K562 (cell line): ENCODE results near the gene IGSF8.

Experiments
- CHD2 ChIP-seq: IDR thresholded peaks from 2 replicates; pipeline ENCODE4 v1.6.1; 2011; ENCODE audit warnings: low read depth, low read length
- EGR1 ChIP-seq: fragments of 450-650 bp; conservative IDR thresholded peaks from 2 replicates; pipeline ENCODE4 v1.6.1; 2017; ENCODE audit warnings: mild to moderate bottlenecking
- EHMT2 ChIP-seq: fragments of 450-650 bp; IDR thresholded peaks from 2 replicates; pipeline ENCODE4 v1.6.1; 2018; ENCODE audit warnings: antibody characterized with exemption
- NRF1 ChIP-seq, 2 experiments: fragments of 450-650 bp; IDR thresholded peaks in 1 of 2; conservative IDR thresholded peaks in 1 of 2; 2 replicates each; pipeline ENCODE4 v1.6.1; 2014; ENCODE audit warnings: mild to moderate bottlenecking in 2 of 2
- PTBP1 ChIP-seq: fragments of 200-400 bp; formaldehyde crosslinking; IDR thresholded peaks from 2 replicates; pipeline ENCODE4 v1.6.1; 2017; ENCODE audit warnings: low read depth, low read length
- TEAD2 ChIP-seq: fragments of 450-650 bp; IDR thresholded peaks from 2 replicates; pipeline ENCODE4 v1.6.1; 2016; ENCODE audit warnings: missing genetic modification characterization, control low read depth, missing compliant biosample characterization
- TF ChIP-seq, protein P1 (sequence below), 3 experiments: IDR thresholded peaks in 2 of 3; conservative IDR thresholded peaks in 1 of 3; 2 replicates each; pipeline ENCODE4 v1.5.1; 2011 to 2012; ENCODE audit warnings: low read length in 3 of 3, mild to moderate bottlenecking in 3 of 3, control low read depth in 2 of 3, improper control_type of control experiment in 1 of 3, inconsistent platforms in 1 of 3, low read depth in 1 of 3, mixed read lengths in 1 of 3, moderate library complexity in 1 of 3; ENCODE audit not compliant: insufficient read depth in 2 of 3

DNA sequence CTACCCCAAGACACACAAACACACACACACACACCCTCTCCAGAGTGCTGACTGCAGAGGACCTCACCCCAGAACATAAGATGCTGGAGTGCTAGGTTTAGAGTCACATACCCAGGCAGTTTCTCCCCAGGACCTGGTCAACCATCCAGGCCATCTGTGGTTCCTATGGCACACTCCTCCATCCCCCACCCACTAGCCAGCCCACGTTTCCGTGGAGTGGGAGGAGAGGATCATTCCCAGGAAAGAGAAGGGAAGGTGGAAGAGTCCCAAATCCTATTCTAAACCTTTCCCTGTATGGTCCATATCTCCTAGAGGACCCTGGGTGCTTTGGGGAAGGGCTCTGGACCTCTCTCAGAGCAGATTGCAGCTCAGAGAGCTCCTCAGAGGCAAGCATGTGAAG, 15.9 kb downstream of the IGSF8 start:
- TF ChIP-seq, protein P1, sequence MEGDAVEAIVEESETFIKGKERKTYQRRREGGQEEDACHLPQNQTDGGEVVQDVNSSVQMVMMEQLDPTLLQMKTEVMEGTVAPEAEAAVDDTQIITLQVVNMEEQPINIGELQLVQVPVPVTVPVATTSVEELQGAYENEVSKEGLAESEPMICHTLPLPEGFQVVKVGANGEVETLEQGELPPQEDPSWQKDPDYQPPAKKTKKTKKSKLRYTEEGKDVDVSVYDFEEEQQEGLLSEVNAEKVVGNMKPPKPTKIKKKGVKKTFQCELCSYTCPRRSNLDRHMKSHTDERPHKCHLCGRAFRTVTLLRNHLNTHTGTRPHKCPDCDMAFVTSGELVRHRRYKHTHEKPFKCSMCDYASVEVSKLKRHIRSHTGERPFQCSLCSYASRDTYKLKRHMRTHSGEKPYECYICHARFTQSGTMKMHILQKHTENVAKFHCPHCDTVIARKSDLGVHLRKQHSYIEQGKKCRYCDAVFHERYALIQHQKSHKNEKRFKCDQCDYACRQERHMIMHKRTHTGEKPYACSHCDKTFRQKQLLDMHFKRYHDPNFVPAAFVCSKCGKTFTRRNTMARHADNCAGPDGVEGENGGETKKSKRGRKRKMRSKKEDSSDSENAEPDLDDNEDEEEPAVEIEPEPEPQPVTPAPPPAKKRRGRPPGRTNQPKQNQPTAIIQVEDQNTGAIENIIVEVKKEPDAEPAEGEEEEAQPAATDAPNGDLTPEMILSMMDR (IDR thresholded peaks at IDR 0.05 in 2 of 3, conservative IDR thresholded peaks at IDR 0.05 in 1 of 3; ENCODE audit: insufficient read depth in 2 of 3, low read depth in 1 of 3, low read length in 3 of 3), result no peak
- TF ChIP-seq EHMT2, result no peak
- no peak for TF ChIP-seq NRF1 (conservative IDR thresholded peaks at IDR 0.05 in 1 of 2, IDR thresholded peaks at IDR 0.05 in 1 of 2)
- TF ChIP-seq CHD2, result no peak
- no peak for TF ChIP-seq TEAD2 (tag)
- no peak for TF ChIP-seq PTBP1
- TF ChIP-seq EGR1, result no peak
